ENCODE results near the gene KDM8. TPM values are rescaled to one million over a fixed set of nuclear protein-coding genes. Genes with fewer than 3 reads are reported as not detected.
"Not testable (repeated sequence)": the region's sequence is repeated elsewhere in the genome, so short reads cannot be mapped to it uniquely, and the experiment has no call there.

The KDM8 gene
- total and polyA plus RNA-seq, 12 donors: 3.4 to 14.6 (median 8.5) TPM

DNA sequence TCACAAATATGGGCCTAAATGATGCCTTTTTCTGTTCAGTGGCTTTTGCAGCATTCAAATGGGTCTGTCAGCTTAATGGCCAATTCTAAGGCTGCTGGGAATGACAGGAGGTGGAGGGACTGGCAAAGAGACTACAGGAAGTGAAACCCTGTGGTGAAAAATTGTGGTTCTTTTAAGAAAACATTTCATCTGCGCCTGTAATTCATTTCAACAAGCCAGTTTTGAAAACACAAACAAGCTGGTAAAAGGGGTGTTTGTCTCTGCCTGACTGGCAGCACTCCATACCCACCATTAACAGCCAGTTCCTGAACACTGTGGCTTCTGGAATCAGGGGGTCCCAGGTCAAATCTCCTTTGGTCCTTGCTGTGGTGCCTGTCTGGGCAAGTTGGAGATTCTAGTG lies 3.6 kb upstream of the KDM8 start:
- TF ChIP-seq POLR2A (IDR thresholded peaks at IDR 0.05): no peak
- TF ChIP-seq, protein P1, sequence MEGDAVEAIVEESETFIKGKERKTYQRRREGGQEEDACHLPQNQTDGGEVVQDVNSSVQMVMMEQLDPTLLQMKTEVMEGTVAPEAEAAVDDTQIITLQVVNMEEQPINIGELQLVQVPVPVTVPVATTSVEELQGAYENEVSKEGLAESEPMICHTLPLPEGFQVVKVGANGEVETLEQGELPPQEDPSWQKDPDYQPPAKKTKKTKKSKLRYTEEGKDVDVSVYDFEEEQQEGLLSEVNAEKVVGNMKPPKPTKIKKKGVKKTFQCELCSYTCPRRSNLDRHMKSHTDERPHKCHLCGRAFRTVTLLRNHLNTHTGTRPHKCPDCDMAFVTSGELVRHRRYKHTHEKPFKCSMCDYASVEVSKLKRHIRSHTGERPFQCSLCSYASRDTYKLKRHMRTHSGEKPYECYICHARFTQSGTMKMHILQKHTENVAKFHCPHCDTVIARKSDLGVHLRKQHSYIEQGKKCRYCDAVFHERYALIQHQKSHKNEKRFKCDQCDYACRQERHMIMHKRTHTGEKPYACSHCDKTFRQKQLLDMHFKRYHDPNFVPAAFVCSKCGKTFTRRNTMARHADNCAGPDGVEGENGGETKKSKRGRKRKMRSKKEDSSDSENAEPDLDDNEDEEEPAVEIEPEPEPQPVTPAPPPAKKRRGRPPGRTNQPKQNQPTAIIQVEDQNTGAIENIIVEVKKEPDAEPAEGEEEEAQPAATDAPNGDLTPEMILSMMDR (IDR thresholded peaks at IDR 0.05): no peak
- Histone ChIP-seq H3K4me1 (replicated peaks in 1 of 2) (peaks cover 10 to 11% of the 10 kb centered on the region in 2 donors), H3K4me3 (no peak overlapping the region), H3K9me3 (replicated peaks in 1 of 3) (no peaks in the 10 kb centered on the region), H3K27me3 (peaks cover 11% of the 10 kb centered on the region), H3K27ac (no peak overlapping the region), H3K36me3 (replicated peaks in 1 of 2) (no peaks in the 10 kb centered on the region)
- intact Hi-C loops (cut with DNase I): no loop called here
- 11 to 62% (median 32%) methylated on average over 1 of the region's 1 CpG for WGBS, 4 donors
- DNase-seq: no peak

DNA sequence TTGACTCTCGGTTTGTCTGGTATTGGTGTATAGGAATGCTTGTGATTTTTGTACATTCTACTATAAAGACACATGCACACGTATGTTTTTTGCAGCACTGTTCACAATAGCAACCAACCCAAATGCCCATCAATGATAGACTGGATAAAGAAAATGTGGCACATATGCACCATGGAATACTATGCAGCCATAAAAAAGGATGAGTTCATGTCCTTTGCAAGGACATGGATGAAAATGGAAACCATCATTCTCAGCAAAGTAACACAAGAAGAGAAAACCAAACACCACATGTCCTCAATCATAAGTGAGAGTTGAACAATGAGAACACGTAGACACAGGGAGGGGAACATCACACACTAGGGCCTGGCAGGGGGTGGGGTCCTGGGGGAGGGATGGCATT lies 2.4 kb upstream of the KDM8 start:
- H3K9me3 ChIP-seq (replicated peaks in 1 of 3); H3K27me3 ChIP-seq; H3K27ac ChIP-seq; H3K36me3 ChIP-seq (replicated peaks in 1 of 2); DNase-seq; H3K4me3 ChIP-seq; intact Hi-C loops (cut with DNase I): not testable (repeated sequence)
- 80 to 87% (median 85%) methylated on average over 3 of the region's 3 CpGs for WGBS, 4 donors
- peaks cover 11 to 13% of the 10 kb centered on the region in 2 donors for H3K4me1 ChIP-seq (replicated peaks in 1 of 2)

DNA sequence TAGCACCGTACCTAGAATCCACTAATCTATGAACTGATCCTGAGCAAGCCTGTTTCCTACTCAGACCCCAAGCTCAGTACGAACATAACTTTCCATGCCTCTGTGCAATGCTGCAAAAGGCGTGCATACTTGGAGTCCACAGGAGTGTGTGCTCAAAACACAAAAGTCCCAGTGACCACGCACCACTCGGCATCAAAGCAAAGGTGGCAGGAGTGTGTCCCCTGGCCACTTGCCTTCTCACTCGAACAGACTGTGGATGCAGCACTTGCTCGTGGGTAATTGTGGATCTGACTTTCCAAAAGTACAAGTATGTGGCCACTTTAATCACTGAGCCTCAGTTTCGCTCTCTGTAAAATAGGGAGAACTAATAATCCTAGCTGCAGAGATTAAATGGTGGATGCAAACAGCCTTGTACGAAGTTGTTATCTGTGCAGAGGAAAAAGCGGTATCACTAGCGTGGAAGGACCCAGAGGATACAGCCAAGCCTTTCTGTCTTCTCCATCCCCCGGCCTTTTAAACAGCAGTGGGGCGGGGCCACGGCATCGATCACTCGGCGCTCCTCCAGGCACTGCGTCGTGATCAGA lies 311 bp upstream of the KDM8 start:
- 24 to 35% (median 28%) methylated on average over 9 to 19 of the region's 19 CpGs for WGBS, 4 donors
- TF ChIP-seq, protein P1 (IDR thresholded peaks at IDR 0.05): peak in 1 of 6 experiments; percentile 2
- TF ChIP-seq POLR2A (IDR thresholded peaks at IDR 0.05): no peak
- no peaks in the 10 kb centered on the region for H3K36me3 ChIP-seq (replicated peaks in 1 of 2)
- H3K27ac ChIP-seq: peak overlapping the region; percentile 42 to 97 (median 95)
- no peaks in the 10 kb centered on the region for H3K9me3 ChIP-seq (replicated peaks in 1 of 3)
- DNase-seq: peak; percentile 91 to 97 (median 94)
- peaks cover 11 to 13% of the 10 kb centered on the region in 2 donors for H3K4me1 ChIP-seq (replicated peaks in 1 of 2)
- H3K27me3 ChIP-seq: no peaks in the 10 kb centered on the region
- peak overlapping the region in 3 of 4 donors; percentile 36 to 60 (median 53) for H3K4me3 ChIP-seq
- intact Hi-C loops (cut with DNase I): no loop called here

DNA sequence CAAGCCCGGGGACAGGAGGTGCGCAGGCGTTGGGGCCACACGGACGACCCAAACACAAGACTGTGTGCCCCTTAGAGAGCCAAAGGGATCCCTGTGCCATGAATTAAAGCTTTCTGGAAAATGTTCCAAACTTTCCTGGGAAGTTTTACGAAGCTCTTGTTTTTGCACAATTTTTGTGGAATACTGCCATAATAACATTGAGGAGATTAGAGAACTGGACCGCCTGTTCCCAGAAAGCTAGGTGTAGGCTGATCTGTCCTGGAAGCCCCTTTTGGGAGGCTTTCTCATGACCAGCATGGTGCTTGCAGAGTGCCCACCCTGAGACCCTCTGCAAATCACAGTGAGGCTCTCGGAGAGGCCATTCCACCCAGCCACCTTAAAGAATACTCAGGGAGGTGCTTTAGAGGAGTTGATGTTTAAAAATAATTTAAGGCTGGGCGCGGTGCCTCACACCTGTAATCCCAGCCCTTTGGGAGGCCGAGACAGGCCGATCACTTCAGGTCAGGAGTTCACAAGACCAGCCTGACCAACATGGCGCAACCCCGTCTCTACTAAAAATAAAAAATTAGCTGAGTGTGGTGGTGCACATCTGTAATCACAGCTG lies 1.1 kb downstream of the KDM8 start:
- no peaks in the 10 kb centered on the region for H3K27me3 ChIP-seq
- TF ChIP-seq, protein P1 (IDR thresholded peaks at IDR 0.05): no peak
- no peak for TF ChIP-seq POLR2A (IDR thresholded peaks at IDR 0.05)
- peaks cover 11 to 13% of the 10 kb centered on the region in 2 donors for H3K4me1 ChIP-seq (replicated peaks in 1 of 2)
- H3K36me3 ChIP-seq (replicated peaks in 1 of 2): no peaks in the 10 kb centered on the region
- 53 to 89% (median 54%) methylated on average over 9 to 14 of the region's 14 CpGs for WGBS, 4 donors
- DNase-seq: no peak
- H3K4me3 ChIP-seq: peak overlapping the region in 3 of 4 donors; percentile 28 to 67 (median 53)
- intact Hi-C loops (cut with DNase I): no loop called here
- peak overlapping the region; percentile 79 to 97 (median 95) for H3K27ac ChIP-seq
- H3K9me3 ChIP-seq (replicated peaks in 1 of 3): no peaks in the 10 kb centered on the region

Data from adrenal gland (tissue), 12 donors.